SK-N-SH treated with all-trans-retinoic acid at 6 μM for 48 hours (cell line): ENCODE results near the gene USHBP1.

Source experiments
- ATAC-seq: fragments of 200-7000 bp; cut with Tn5 transposase; 3 replicates; pipeline ENCODE4 v1.9.1; 2020; ENCODE audit warnings: mild to moderate bottlenecking, moderate library complexity
- ARNTL ChIP-seq: fragments of 450-650 bp; formaldehyde crosslinking; IDR thresholded peaks from 2 replicates; pipeline ENCODE4 v1.5.0; 2020; ENCODE audit warnings: low read depth, mild to moderate bottlenecking, moderate library complexity, borderline replicate concordance
- BACH2 ChIP-seq: fragments of 250-450 bp; sonication (Bioruptor Pico); IDR thresholded peaks from 2 replicates; pipeline ENCODE4 v1.9.0; 2021; ENCODE audit warnings: mild to moderate bottlenecking, borderline replicate concordance
- ESRRG ChIP-seq: fragments of 250-450 bp; sonication (Bioruptor Pico); IDR thresholded peaks from 2 replicates; pipeline ENCODE4 v1.6.1; 2021; ENCODE audit warnings: mild to moderate bottlenecking
- ISL1 ChIP-seq: fragments of 250-450 bp; sonication (Bioruptor Pico); IDR thresholded peaks from 2 replicates; pipeline ENCODE4 v2.1.2; 2022; ENCODE audit warnings: mild to moderate bottlenecking, moderate library complexity
- RARB ChIP-seq: fragments of 250-450 bp; sonication (Bioruptor Pico); IDR thresholded peaks from 2 replicates; pipeline ENCODE4 v1.8.0; 2021; ENCODE audit warnings: mild to moderate bottlenecking, moderate library complexity
- SNAI2 ChIP-seq: fragments of 250-450 bp; sonication (Bioruptor Pico); IDR thresholded peaks from 2 replicates; pipeline ENCODE4 v1.5.0; 2020; ENCODE audit warnings: mild to moderate bottlenecking, moderate library complexity
- TOX ChIP-seq: fragments of 250-450 bp; sonication (Bioruptor Pico); IDR thresholded peaks from 2 replicates; pipeline ENCODE4 v1.8.0; 2021; ENCODE audit warnings: mild to moderate bottlenecking, moderate library complexity, borderline replicate concordance
- ZC3H10 ChIP-seq: fragments of 250-450 bp; sonication (Bioruptor Pico); IDR thresholded peaks from 2 replicates; pipeline ENCODE4 v1.5.1; 2021; ENCODE audit warnings: mild to moderate bottlenecking, moderate library complexity
- ZFP3 ChIP-seq: fragments of 250-450 bp; sonication (Bioruptor Pico); IDR thresholded peaks from 2 replicates; pipeline ENCODE4 v1.5.0; 2020; ENCODE audit warnings: mild to moderate bottlenecking, moderate library complexity
- ZFP30 ChIP-seq: fragments of 450-650 bp; formaldehyde crosslinking; IDR thresholded peaks from 2 replicates; pipeline ENCODE4 v1.5.0; 2022; ENCODE audit warnings: mild to moderate bottlenecking, moderate library complexity
- ZNF565 ChIP-seq: fragments of 450-650 bp; formaldehyde crosslinking; conservative IDR thresholded peaks from 2 replicates; pipeline ENCODE4 v1.5.0; 2020; ENCODE audit warnings: low read depth, mild to moderate bottlenecking, moderate library complexity
- ZNF70 ChIP-seq: fragments of 450-650 bp; formaldehyde crosslinking; IDR thresholded peaks from 2 replicates; pipeline ENCODE4 v1.5.0; 2020; ENCODE audit warnings: mild to moderate bottlenecking, moderate library complexity
- ZNF8 ChIP-seq: fragments of 450-650 bp; formaldehyde crosslinking; IDR thresholded peaks from 2 replicates; pipeline ENCODE4 v1.5.0; 2020; ENCODE audit warnings: mild to moderate bottlenecking, moderate library complexity
- TF ChIP-seq, protein P1 (sequence below): fragments of 250-450 bp; sonication (Bioruptor Pico); IDR thresholded peaks from 2 replicates; pipeline ENCODE4 v1.8.0; 2021; ENCODE audit warnings: low read depth, mild to moderate bottlenecking, moderate library complexity, borderline replicate concordance
- TF ChIP-seq, protein P2 (sequence below): fragments of 250-450 bp; sonication (Bioruptor Pico); IDR thresholded peaks from 2 replicates; pipeline ENCODE4 v1.5.1; 2021; ENCODE audit warnings: mild to moderate bottlenecking, moderate library complexity
- TF ChIP-seq, protein P3 (sequence below): fragments of 250-450 bp; sonication (Bioruptor Pico); IDR thresholded peaks from 2 replicates; pipeline ENCODE4 v1.5.1; 2020; ENCODE audit warnings: low read depth, mild to moderate bottlenecking, moderate library complexity
- TF ChIP-seq, protein P4 (sequence below): fragments of 250-450 bp; sonication (Bioruptor Pico); IDR thresholded peaks from 2 replicates; pipeline ENCODE4 v1.8.0; 2020; ENCODE audit warnings: mild to moderate bottlenecking, moderate library complexity, borderline replicate concordance

USHBP1 gene, protein sequence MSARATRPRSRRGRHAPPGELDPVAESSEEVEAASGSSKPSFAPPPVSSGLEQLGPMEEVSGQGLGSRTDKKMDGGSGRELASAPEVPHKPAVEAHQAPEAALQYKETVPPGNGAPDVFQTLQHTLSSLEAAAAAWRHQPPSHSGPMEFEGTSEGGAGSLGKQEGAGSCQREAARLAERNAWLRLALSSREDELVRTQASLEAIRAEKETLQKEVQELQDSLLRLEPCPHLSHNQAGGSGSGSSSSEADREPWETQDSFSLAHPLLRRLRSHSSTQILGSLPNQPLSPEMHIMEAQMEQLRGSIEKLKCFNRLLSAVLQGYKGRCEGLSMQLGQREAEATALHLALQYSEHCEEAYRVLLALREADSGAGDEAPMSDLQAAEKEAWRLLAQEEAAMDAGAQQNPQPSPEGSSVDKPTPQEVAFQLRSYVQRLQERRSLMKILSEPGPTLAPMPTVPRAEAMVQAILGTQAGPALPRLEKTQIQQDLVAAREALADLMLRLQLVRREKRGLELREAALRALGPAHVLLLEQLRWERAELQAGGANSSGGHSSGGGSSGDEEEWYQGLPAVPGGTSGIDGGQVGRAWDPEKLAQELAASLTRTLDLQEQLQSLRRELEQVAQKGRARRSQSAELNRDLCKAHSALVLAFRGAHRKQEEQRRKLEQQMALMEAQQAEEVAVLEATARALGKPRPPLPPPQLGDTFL

DNA sequence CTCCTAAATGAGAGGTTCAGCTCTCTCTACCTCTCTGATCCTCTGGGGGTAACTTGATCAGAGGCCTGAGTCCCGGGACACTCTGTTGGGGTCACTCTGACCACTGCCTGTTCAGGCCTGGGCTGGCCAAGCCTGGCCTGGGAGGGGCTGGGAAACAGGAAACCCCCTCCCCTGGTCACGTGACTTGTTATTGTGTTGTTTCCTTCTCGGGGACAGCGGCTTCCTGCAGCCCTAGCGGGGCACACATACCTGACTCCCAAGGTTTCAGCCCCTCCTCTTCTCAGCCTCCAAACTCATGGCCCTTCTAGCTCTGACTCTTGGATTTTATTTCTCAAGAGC lies at the start of gene USHBP1:
Gene USHBP1 (minus strand): TSS at position 105 of the 339 bp plus-strand sequence. CDS start 446 bp downstream, outside the sequence.
- TF ChIP-seq ARNTL (CRISPR knock-in tag): no peak
- TF ChIP-seq, protein P1, sequence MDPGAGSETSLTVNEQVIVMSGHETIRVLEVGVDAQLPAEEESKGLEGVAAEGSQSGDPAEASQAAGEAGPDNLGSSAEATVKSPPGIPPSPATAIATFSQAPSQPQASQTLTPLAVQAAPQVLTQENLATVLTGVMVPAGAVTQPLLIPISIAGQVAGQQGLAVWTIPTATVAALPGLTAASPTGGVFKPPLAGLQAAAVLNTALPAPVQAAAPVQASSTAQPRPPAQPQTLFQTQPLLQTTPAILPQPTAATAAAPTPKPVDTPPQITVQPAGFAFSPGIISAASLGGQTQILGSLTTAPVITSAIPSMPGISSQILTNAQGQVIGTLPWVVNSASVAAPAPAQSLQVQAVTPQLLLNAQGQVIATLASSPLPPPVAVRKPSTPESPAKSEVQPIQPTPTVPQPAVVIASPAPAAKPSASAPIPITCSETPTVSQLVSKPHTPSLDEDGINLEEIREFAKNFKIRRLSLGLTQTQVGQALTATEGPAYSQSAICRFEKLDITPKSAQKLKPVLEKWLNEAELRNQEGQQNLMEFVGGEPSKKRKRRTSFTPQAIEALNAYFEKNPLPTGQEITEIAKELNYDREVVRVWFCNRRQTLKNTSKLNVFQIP (CRISPR knock-in tag): no peak
- no peak for TF ChIP-seq ZFP30
- TF ChIP-seq, protein P2, sequence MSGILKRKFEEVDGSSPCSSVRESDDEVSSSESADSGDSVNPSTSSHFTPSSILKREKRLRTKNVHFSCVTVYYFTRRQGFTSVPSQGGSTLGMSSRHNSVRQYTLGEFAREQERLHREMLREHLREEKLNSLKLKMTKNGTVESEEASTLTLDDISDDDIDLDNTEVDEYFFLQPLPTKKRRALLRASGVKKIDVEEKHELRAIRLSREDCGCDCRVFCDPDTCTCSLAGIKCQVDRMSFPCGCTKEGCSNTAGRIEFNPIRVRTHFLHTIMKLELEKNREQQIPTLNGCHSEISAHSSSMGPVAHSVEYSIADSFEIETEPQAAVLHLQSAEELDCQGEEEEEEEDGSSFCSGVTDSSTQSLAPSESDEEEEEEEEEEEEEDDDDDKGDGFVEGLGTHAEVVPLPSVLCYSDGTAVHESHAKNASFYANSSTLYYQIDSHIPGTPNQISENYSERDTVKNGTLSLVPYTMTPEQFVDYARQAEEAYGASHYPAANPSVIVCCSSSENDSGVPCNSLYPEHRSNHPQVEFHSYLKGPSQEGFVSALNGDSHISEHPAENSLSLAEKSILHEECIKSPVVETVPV: no peak
- TF ChIP-seq TOX (CRISPR knock-in tag): no peak
- TF ChIP-seq ESRRG (CRISPR knock-in tag): no peak
- TF ChIP-seq SNAI2 (CRISPR knock-in tag): no peak
- TF ChIP-seq, protein P3, sequence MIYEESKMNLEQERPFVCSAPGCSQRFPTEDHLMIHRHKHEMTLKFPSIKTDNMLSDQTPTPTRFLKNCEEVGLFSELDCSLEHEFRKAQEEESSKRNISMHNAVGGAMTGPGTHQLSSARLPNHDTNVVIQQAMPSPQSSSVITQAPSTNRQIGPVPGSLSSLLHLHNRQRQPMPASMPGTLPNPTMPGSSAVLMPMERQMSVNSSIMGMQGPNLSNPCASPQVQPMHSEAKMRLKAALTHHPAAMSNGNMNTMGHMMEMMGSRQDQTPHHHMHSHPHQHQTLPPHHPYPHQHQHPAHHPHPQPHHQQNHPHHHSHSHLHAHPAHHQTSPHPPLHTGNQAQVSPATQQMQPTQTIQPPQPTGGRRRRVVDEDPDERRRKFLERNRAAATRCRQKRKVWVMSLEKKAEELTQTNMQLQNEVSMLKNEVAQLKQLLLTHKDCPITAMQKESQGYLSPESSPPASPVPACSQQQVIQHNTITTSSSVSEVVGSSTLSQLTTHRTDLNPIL: no peak
- TF ChIP-seq, protein P4, sequence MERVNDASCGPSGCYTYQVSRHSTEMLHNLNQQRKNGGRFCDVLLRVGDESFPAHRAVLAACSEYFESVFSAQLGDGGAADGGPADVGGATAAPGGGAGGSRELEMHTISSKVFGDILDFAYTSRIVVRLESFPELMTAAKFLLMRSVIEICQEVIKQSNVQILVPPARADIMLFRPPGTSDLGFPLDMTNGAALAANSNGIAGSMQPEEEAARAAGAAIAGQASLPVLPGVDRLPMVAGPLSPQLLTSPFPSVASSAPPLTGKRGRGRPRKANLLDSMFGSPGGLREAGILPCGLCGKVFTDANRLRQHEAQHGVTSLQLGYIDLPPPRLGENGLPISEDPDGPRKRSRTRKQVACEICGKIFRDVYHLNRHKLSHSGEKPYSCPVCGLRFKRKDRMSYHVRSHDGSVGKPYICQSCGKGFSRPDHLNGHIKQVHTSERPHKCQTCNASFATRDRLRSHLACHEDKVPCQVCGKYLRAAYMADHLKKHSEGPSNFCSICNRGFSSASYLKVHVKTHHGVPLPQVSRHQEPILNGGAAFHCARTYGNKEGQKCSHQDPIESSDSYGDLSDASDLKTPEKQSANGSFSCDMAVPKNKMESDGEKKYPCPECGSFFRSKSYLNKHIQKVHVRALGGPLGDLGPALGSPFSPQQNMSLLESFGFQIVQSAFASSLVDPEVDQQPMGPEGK (CRISPR knock-in tag): no peak
- TF ChIP-seq ZNF565 (CRISPR knock-in tag): no peak
- no peak for ATAC-seq

DNA sequence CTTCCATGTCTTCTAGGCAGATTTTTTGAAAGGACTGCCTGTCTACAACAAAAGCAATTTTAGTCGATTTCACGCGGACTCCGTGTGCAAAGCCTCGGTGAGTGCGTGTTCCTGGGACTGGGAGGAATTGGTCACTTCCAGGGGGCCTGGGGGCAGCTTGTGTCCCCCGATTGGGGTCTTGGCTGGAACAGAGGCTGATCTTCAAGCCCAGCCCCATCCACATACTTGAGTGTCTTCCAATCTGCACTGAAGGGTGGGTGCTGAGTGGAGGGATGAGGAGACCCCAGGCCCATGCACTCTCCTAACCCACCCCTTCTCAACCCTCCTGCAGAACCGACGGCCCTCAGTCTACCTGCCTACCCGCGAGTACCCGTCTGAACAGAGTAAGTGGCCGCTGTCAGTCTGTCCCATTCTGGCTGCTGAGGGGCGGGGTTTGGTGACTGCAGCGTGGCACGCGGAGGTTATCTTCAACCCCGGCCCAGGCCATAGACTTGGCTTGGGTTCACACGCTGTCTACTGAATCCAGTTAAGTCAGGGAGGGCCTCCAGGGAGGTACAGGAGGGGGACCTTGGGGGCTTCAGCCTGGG lies 49.6 kb upstream of the USHBP1 start:
- TF ChIP-seq, protein P1 (CRISPR knock-in tag): no peak
- TF ChIP-seq TOX (CRISPR knock-in tag): no peak
- no peak for TF ChIP-seq BACH2 (CRISPR knock-in tag)
- TF ChIP-seq ZFP3 (CRISPR knock-in tag): no peak
- TF ChIP-seq ZNF70: no peak
- TF ChIP-seq ZNF565 (CRISPR knock-in tag): no peak
- TF ChIP-seq ARNTL (CRISPR knock-in tag): no peak
- no peak for TF ChIP-seq ZNF8 (CRISPR knock-in tag)
- TF ChIP-seq RARB (CRISPR knock-in tag): no peak
- no peak for TF ChIP-seq SNAI2 (CRISPR knock-in tag)
- TF ChIP-seq ISL1 (CRISPR knock-in tag): no peak
- no peak for TF ChIP-seq ZFP30
- TF ChIP-seq ZC3H10 (CRISPR knock-in tag): no peak
- TF ChIP-seq, protein P4 (CRISPR knock-in tag): no peak
- ATAC-seq: no peak
